Activated CD4-positive, alpha-beta T cell treated with anti-CD3 and anti-CD28 coated beads, Interleukin-2, amount 50 U/mL, for 16 hours (primary cell): ENCODE measurements around the gene CKS2.

Source experiments
- DNase-seq: peaks from one replicate; pipeline ENCODE4 v3.0.0-alpha.2; 2020

Gene CKS2

DNA sequence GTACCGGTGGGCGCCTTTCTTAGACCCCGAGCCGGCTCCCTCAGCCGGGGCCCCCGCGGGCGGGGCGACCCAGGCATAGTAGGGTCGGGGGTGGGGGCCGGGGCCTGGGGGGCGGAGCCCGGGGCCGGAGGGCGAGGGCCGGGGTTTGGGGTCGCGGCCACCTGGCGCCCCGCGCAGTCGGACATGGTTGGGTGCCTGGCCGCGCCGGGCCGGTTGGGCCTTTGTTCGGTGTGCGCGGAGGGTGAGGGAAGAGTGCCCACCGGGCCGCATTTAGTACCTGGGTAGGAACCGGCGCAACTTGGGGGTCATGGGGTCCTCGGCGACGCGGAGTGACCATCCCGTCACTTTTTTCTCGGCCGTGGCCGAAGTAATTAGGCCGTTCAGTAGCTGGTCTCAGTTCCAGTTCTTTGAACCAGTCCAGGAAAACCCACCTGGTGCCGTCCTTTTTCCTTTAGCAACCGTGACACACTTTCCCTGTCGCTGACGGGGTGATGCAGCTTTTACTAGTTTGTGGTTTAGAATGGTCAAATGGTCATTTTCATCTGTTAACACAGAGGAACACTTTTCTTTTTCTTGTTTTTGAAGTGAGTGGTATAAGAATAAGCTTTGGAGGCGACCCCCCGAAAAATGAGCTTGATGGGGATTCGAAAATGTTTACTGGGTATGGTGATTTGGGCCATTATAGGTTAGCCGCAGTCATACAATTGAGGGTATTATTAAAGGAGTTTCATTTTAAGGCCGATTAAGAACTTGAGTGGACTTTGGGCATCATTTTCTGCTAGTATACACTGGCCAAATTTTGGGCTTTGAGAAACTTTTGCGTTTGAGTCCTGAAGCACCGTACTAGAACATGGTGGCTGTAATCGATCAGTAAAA, 589 bp downstream of the CKS2 start:
- no peak for DNase-seq

GRCh38 chr9:89312222-89312571, 1.2 kb downstream of the CKS2 start:
- peak; percentile 48 for DNase-seq

DNA sequence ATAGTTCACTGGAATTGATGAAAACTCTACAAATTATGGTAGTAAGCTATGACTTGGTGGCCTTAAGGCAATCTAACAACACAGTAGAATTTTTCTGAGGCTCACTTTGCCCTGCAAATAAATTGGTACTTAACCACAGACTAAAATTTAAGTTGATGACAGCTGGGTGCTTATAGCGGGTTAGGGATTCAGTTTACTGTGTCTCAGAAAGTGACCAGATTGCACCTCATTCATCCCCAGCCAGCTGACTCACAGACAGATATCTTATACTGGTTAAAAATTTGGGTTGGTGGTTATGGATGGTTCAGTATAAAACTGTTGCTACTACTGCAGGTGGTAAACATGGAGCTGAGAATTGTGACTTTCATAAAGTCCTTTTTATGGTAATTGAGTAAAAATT, 2.8 kb downstream of the CKS2 start:
- DNase-seq = peak; percentile 35

GRCh38 chr9:89314955-89315354, 4.0 kb downstream of the CKS2 start:
- DNase-seq = no peak

DNA sequence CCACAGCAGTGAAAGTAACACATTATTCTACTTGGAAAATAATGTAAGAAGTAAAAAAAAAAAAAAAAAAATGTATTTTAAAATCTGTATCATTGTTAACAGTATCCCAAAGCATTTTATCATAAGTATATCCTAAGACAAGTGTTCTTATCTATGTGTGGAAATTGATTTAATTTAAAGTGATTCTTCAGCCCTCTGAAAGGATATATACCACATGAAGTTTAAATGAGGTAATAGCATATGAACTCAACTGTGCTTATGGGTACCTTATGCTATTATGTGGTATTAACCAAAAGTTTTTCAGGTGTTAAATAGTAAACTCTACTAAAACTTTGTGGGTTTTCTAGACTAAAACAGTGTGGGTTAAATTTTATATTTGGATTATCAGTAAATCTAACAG, 4.5 kb downstream of the CKS2 start:
- DNase-seq = no peak

DNA sequence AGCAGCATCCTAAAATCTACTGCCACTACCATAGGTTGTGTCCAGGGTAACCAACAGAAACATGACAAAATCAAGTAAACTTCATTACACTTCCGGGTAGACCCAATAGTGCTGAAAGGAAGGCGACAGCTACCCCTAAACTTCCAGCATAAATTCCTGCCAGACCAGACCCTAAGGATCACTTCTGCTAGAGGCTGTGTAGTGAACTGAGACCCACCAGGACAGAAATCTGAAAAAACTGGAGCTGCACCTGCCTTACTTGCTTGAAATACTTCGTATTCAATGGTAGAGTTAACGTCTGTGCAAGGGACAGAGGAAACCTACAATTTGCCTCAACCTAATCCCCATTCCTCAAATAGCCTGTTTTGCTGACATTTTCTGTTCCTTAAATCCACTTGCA, 6.3 kb downstream of the CKS2 start:
- no peak for DNase-seq

GRCh38 chr9:89318123-89319014, 7.4 kb downstream of the CKS2 start, which contains the start of gene SECISBP2:
SECISBP2 (plus strand) TSS chr9:89318500; CDS start chr9:89318577, 77 bp downstream.
- peak; percentile 96 for DNase-seq

DNA sequence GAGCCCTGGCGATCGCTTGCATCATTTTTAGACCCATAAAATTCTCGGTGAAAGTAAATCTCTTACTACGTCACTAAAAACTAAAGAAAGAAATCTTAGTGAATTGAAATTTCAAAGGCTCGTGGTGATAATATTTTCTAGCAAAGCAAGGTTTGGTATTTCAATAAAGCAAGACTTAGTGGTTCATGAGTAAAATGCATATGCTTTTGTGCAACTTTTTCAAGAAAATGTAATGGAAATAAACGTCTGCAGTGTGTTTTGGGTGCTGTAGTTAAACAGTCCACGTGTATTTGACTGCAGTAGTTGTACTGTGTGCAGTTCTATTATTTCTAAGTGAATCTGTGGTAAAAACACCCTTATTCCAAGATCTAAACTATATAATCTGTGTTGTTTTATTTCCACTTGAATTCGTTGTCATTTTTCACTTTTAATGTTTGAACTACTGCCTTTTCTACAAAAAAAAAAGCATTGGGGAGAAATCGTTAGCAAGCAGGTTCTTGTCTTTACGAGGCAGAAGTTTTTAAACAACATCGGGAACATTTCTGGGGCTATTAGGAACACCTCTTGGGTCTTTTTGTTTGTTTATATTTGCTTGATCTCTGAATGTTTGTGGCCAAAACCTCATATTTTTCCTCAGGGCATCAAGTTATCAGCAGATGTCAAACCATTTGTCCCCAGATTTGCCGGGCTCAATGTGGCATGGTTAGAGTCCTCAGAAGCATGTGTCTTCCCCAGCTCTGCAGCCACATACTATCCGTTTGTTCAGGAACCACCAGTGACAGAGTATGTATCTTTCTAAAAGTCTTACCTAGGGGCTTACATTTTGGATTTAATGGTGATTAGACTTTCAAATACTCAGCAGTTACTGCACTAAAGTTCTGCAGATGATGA, 8.3 kb downstream of the CKS2 start:
- DNase-seq = no peak

DNA sequence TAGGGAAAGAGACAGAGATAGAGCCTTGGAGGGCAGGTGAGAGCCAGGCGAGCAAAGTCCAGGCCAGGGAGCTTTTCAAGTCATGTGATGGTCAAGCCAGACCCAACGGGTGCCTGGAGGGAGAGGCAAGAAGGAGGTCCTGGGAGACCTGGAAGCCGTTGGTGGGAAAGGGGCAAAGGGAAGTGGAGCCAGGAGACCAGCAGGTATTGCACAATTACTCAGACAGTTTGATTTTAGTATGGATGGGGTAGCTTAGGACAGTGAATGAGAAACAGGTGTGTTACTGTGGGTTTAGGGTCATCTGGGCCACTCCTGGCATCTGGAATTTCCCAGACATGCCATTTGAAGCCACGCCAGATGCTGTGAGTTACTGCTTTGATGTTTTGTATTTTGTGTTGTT, 12.4 kb downstream of the CKS2 start:
- DNase-seq = no peak

DNA sequence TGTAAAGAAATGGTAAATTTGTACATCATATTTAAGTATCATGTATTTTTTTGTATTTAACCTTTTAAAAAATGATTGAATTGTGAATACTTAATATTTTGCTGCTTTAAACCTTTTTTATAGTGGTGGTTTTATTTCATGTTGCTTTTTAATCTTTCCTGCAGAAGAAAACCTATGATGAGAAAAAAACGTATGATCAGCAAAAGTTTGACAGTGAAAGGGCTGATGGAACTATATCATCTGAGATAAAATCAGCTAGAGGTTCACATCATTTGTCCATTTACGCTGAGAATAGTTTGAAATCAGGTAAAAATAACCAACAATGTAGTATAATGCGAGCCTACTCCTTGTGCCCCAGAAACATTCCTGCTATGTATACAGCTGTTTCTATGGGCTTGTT, 14.7 kb downstream of the CKS2 start:
- no peak for DNase-seq

DNA sequence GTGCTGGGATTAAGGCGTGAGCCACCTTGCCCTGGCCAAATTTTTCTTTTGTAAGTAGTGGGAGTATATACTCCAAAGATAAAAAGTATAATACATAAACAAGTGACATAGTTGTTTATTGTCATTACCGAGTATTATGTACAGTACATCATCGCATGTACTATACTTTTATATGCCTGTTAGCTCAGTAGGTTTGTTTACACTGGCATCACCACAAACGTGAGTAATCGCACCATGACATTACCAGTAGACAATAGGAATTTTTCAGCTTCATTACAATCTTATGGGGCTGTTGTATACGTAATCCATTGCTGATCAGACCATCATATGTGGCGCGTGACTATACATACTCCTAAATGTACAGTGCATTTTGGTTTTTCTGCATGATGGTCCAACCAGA, 17.1 kb downstream of the CKS2 start:
- no peak for DNase-seq

DNA sequence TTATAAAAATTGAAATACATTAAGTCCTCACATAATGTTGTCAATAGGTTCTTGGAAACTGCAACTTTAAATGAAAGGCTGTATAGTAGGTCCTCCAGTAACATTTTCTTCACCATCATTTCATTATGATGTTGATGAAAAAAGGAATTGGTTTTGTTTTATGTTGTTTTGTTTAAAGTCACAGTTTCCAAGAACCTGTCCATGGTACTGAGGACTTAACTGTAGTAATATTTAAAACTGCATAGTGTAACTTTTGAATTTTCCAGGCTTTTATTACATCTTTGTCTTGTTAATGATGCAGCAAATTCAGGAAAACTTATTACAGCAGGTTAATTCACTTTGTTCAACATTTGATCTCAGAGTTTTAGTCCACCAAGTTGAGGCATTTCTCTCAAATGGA, 18.9 kb downstream of the CKS2 start:
- no peak for DNase-seq

DNA sequence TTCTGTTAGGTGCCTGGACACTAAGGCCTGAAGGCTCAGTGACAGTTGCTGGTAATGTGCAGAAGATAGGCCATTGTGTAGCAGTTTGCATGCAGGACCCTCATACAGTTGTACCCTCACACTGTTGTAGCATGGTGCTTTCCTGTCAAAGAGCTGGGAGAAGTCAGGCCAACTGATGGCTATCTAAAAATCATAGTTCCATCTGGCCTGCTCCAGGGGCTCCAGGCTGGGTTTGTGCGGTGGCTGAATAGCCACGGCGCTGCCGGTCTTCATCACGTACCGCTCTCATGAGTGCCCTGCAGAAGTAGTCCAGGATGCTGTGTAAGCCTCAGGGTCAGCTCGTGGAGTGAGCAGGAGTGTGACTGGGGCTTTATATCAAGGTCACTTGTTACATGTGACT, 19.5 kb downstream of the CKS2 start:
- no peak for DNase-seq

GRCh38 chr9:89339807-89340206, 28.8 kb downstream of the CKS2 start:
- peak; percentile 53 for DNase-seq

GRCh38 chr9:89340332-89340731, 29.3 kb downstream of the CKS2 start:
- peak; percentile 59 for DNase-seq

GRCh38 chr9:89342213-89342612, 31.2 kb downstream of the CKS2 start:
- DNase-seq = no peak

DNA sequence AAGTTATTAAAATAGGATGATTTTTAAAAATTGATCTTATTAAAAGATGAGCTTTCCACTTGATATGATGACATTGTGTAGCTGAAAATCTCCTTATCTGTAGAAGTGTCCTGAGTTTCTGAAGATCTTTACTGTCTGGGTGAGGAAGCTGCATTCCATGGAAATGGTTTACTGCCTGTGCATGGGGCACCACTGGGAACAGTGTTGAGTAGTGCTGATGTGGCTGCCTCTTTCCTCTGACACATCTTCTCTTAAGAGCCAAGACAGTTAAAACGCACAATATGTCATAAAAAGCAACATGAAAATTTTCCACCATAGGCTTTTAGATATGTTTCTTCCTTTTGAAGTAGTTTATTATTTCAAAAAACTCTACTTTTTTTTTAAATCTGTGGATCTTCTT, 32.0 kb downstream of the CKS2 start:
- no peak for DNase-seq

DNA sequence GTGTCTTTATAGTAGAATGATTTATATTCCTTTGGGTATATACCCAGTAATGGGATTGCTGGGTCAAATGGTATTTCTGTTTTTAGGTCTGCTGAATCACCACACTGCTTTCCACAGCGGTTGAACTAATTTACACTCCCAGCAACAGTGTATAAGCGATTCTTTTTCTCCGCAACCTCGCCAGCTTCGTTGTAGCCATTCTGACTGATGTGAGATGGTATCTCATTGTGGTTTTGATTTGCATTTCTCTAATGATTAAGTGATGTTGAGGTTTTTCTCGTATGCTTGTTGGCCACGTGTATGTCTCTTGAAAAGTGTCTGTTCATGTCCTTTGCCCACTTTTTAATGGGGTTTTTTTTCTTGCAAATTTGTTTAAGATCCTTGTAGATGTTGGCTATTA, 32.8 kb downstream of the CKS2 start:
- peak; percentile 51 for DNase-seq

DNA sequence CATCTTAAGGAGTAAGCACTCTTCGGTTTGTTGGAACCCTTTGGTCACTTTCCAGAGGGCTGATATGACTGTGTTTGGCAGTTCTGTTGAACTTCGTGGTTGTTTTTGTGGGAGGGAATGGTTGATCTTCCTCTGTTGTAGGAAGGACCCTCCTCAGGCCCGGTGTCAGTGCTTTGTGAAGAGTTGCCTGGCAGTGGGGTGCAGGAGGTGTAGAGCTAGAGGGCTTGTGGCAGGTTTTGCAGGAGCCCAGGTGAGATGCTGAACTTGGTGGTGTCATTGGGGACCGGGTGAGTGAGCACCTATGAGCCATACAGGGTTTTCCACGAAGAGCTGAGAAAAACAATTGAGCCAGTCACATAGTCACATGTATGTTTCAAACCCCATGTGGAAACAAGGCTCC, 34.5 kb downstream of the CKS2 start:
- no peak for DNase-seq

- no peak for DNase-seq
Measured at GRCh38 chr9:89346696-89347095, 35.7 kb downstream of the CKS2 start.

GRCh38 chr9:89347651-89348050, 36.7 kb downstream of the CKS2 start:
- DNase-seq = no peak

DNA sequence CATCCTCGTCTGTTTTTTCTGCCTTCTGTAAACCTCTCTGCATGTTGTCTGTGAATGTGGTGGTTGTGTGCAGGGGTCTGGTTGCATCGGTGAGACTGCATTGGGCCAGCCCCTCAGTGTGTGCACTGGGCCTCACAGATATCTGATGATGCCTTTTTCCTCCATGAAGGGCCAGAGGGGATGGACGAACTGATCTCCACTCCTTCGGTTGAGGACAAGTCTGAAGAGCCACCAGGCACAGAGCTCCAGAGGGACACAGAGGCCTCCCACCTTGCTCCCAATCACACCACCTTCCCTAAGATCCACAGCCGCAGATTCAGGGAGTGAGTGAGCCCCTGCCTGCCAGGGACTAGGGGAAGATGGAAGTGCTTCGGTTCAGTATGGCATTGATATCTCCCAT, 38.6 kb downstream of the CKS2 start:
- no peak for DNase-seq

- DNase-seq = no peak
Measured at GRCh38 chr9:89350988-89351557, 40.1 kb downstream of the CKS2 start.
